Osteoblast (primary cell): ENCODE results near the gene APEX1. TPM values are rescaled to one million over a fixed set of nuclear protein-coding genes. Genes with fewer than 3 reads are reported as not detected.
A peak's percentile ranks its signal among the peaks of the same experiment; 100 is the strongest.
"Not testable (repeated sequence)": the region's sequence is repeated elsewhere in the genome, so short reads cannot be mapped to it uniquely, and the experiment has no call there.

Experiments used
- DNase-seq: peaks from one replicate; pipeline ENCODE4 v3.0.0; 2011; ENCODE audit warnings: low spot score, mixed read lengths; ENCODE audit not compliant: insufficient read length; ENCODE audit errors: missing footprints
- H2AFZ ChIP-seq: 2 replicates; pipeline ENCODE4 v1.6.0; 2011; ENCODE audit warnings: mild to moderate bottlenecking, low read length
- H3K27ac ChIP-seq: 2 replicates; pipeline ENCODE4 v1.5.1; 2011; ENCODE audit warnings: mild to moderate bottlenecking, low read depth, low read length, moderate library complexity
- H3K27me3 ChIP-seq: 2 replicates; pipeline ENCODE4 v1.6.0; 2012; ENCODE audit warnings: mild to moderate bottlenecking, control low read depth, inconsistent platforms, low read length, moderate library complexity; ENCODE audit not compliant: insufficient read depth
- H3K36me3 ChIP-seq: 2 replicates; pipeline ENCODE4 v1.5.1; 2011; ENCODE audit warnings: mild to moderate bottlenecking, low read length, control low read depth, moderate library complexity; ENCODE audit not compliant: insufficient read depth
- H3K4me1 ChIP-seq: 2 replicates; pipeline ENCODE4 v1.5.1; 2011; ENCODE audit warnings: mild to moderate bottlenecking, low read length, control low read depth, moderate library complexity; ENCODE audit not compliant: insufficient read depth
- H3K4me2 ChIP-seq: 2 replicates; pipeline ENCODE4 v1.6.0; 2011; ENCODE audit warnings: mild to moderate bottlenecking, low read length; ENCODE audit not compliant: insufficient read depth
- H3K4me3 ChIP-seq: fragments of 200-600 bp; sonication (generic); 3 replicates; pipeline ENCODE4 v1.5.1; 2012; ENCODE audit warnings: mild to moderate bottlenecking, low read length, inconsistent platforms; ENCODE audit not compliant: insufficient read depth
- H3K79me2 ChIP-seq: 2 replicates; pipeline ENCODE4 v1.6.0; 2012; ENCODE audit warnings: mild to moderate bottlenecking, low read length, control low read depth, inconsistent platforms; ENCODE audit not compliant: insufficient read depth
- H3K9me3 ChIP-seq: 2 replicates; pipeline ENCODE4 v1.5.1; 2011; ENCODE audit warnings: low read depth, low read length, control low read depth
- H4K20me1 ChIP-seq: 2 replicates; pipeline ENCODE4 v1.6.0; 2012; ENCODE audit warnings: mild to moderate bottlenecking, low read length, control low read depth; ENCODE audit not compliant: insufficient read depth
- small RNA-seq: library from RNA; depleted of rRNA; stranded (forward); fragments of <200 nt; gene quantifications from one replicate; pipeline ENCODE3, GENCODE V24; 2012
- total RNA-seq: library from RNA; depleted of rRNA; stranded (reverse); fragments of >200 nt; gene quantifications from 2 replicates; pipeline ENCODE4 v1.2.3, GENCODE V29; 2012
- TF ChIP-seq, protein P1 (sequence below): IDR thresholded peaks from 2 replicates; pipeline ENCODE4 v1.5.1; 2011; ENCODE audit warnings: mild to moderate bottlenecking, low read depth, low read length, moderate library complexity; ENCODE audit errors: extremely low read depth

The APEX1 gene
- total RNA-seq, 1 donor, result 74.9 TPM

- H3K36me3 ChIP-seq, result no peaks in the 10 kb centered on the region
- peaks cover 3% of the 10 kb centered on the region for H3K4me1 ChIP-seq
- DNase-seq, result peak; percentile 74
- no peak overlapping the region for H3K4me2 ChIP-seq
- H2AFZ ChIP-seq, result no peak overlapping the region
- TF ChIP-seq, protein P1, sequence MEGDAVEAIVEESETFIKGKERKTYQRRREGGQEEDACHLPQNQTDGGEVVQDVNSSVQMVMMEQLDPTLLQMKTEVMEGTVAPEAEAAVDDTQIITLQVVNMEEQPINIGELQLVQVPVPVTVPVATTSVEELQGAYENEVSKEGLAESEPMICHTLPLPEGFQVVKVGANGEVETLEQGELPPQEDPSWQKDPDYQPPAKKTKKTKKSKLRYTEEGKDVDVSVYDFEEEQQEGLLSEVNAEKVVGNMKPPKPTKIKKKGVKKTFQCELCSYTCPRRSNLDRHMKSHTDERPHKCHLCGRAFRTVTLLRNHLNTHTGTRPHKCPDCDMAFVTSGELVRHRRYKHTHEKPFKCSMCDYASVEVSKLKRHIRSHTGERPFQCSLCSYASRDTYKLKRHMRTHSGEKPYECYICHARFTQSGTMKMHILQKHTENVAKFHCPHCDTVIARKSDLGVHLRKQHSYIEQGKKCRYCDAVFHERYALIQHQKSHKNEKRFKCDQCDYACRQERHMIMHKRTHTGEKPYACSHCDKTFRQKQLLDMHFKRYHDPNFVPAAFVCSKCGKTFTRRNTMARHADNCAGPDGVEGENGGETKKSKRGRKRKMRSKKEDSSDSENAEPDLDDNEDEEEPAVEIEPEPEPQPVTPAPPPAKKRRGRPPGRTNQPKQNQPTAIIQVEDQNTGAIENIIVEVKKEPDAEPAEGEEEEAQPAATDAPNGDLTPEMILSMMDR, result no peak
- no peak overlapping the region for H3K4me3 ChIP-seq
- no peaks in the 10 kb centered on the region for H4K20me1 ChIP-seq
- H3K9me3 ChIP-seq, result no peaks in the 10 kb centered on the region
- H3K27me3 ChIP-seq, result no peaks in the 10 kb centered on the region
- H3K27ac ChIP-seq, result no peak overlapping the region
- no peaks in the 10 kb centered on the region for H3K79me2 ChIP-seq
Observed at GRCh38 chr14:20501346-20501745, 46.3 kb downstream of the APEX1 start.

DNA sequence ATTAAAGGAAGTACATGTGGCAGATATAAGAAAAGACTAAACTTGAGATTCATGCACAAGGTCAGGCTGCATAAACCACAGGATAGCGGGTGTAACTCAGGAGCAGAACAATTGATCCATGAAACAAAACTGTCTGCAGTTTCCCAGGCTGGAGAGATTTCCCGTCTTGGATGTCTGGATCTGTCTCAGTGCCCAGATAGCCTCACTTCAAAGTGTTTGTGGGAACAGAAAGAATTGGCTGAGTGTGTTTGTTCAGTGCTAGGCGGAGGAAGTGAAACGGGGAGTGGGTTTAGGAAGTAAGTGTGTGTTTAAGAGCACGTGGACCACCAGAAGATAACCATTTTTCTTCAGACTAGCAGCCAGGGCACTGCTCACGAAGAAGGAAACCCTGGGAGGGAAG is 48.9 kb downstream of the APEX1 start:
- no peak overlapping the region for H3K4me2 ChIP-seq

DNA sequence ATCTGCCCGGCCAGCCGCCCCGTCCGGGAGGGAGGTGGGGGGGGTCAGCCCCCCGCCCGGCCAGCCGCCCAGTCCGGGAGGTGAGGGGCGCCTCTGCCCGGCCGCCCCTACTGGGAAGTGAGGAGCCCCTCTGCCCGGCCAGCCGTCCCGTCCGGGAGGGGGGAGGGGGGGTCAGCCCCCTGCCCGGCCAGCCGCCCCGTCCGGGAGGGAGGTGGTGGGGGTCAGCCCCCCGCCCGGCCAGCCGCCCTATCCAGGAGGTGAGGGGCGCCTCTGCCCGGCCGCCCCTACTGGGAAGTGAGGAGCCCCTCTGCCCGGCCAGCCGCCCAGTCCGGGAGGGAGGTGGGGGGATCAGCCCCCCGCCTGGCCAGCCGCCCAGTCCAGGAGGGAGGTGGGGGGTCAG is 51.2 kb downstream of the APEX1 start:
- H3K4me3 ChIP-seq, H3K4me1 ChIP-seq, H3K79me2 ChIP-seq, H3K9me3 ChIP-seq, DNase-seq, H3K36me3 ChIP-seq, H3K4me2 ChIP-seq, H2AFZ ChIP-seq, H3K27ac ChIP-seq, H4K20me1 ChIP-seq, H3K27me3 ChIP-seq: not testable (repeated sequence)

More for the DNA sequence above, 48.9 kb downstream of the APEX1 start:
- Histone ChIP-seq H3K36me3 (no peaks in the 10 kb centered on the region), H3K27ac (no peak overlapping the region), H4K20me1 (no peaks in the 10 kb centered on the region), H3K79me2 (no peaks in the 10 kb centered on the region), H3K4me3 (no peak overlapping the region), H3K4me1 (peaks cover 3% of the 10 kb centered on the region), H2AFZ (no peak overlapping the region), H3K9me3 (no peaks in the 10 kb centered on the region), H3K27me3 (no peaks in the 10 kb centered on the region)
- DNase-seq, result no peak
- TF ChIP-seq, protein P1, result no peak

DNA sequence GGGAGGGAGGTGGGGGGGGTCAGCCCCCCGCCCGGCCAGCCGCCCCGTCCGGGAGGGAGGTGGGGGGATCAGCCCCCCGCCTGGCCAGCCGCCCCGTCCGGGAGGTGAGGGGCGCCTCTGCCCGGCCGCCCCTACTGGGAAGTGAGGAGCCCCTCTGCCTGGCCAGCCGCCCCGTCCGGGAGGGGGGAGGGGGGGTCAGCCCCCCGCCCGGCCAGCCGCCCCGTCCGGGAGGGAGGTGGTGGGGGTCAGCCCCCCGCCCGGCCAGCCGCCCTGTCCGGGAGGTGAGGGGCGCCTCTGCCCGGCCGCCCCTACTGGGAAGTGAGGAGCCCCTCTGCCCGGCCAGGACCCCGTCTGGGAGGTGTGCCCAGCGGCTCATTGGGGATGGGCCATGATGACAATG is 51.7 kb downstream of the APEX1 start:
- H3K4me2 ChIP-seq, H3K27ac ChIP-seq, H3K9me3 ChIP-seq, H3K4me3 ChIP-seq, H3K27me3 ChIP-seq, H4K20me1 ChIP-seq, H2AFZ ChIP-seq, H3K4me1 ChIP-seq, H3K36me3 ChIP-seq, H3K79me2 ChIP-seq, DNase-seq: not testable (repeated sequence)

Small RNAs within 50 kb of the gene (small RNA-seq; reads per million reads assigned to genes)
- gene RNA5SP382, result 0.45 reads per million

Other genes starting within 250 kb of the APEX1 start
- not detected in 2 replicates for gene OR11H6, start 231.5 kb upstream of the APEX1 start, total RNA-seq
- gene OR11H7, start 226.2 kb upstream of the APEX1 start, total RNA-seq, result not detected in 2 replicates
- gene OR11H4, start 215.9 kb upstream of the APEX1 start, total RNA-seq, result not detected in 2 replicates
- gene TTC5, start 149.3 kb upstream of the APEX1 start, total RNA-seq, result 17.7 and 18.5 TPM in 2 replicates
- 42.7 and 45.4 TPM in 2 replicates for gene CCNB1IP1, start 121.9 kb upstream of the APEX1 start, total RNA-seq
- gene PARP2, start 111.6 kb upstream of the APEX1 start, total RNA-seq, result 5.8 and 8.0 TPM in 2 replicates
- gene TEP1, start 41.7 kb upstream of the APEX1 start, total RNA-seq, result 25.6 and 33.3 TPM in 2 replicates
- 0.36 and 0.59 TPM in 2 replicates for gene KLHL33, start 19.1 kb upstream of the APEX1 start, total RNA-seq
- gene OSGEP, start 414 bp upstream of the APEX1 start, total RNA-seq, result 36.8 and 47.8 TPM in 2 replicates
- gene PIP4P1, start 6.2 kb downstream of the APEX1 start, total RNA-seq, result 41.0 and 46.3 TPM in 2 replicates
- 27.7 and 29.7 TPM in 2 replicates for gene PNP, start 14.2 kb downstream of the APEX1 start, total RNA-seq
- gene RNASE10, start 50.3 kb downstream of the APEX1 start, total RNA-seq, result not detected in 2 replicates
- gene RNASE9, start 105.8 kb downstream of the APEX1 start, total RNA-seq, result not detected in 2 replicates
- not detected in 2 replicates for gene RNASE11, start 132.8 kb downstream of the APEX1 start, total RNA-seq
- not detected in 2 replicates for gene RNASE12, start 136.2 kb downstream of the APEX1 start, total RNA-seq
- not detected in 2 replicates for gene OR6S1, start 186.5 kb downstream of the APEX1 start, total RNA-seq
- 18.1 and 24.2 TPM in 2 replicates for gene RNASE4, start 229.3 kb downstream of the APEX1 start, total RNA-seq
- 7.2 and 8.3 TPM in 2 replicates for gene ANG, start 233.5 kb downstream of the APEX1 start, total RNA-seq